Aortic smooth muscle cell (primary cell): ENCODE measurements around the gene HMX3. TPM values are rescaled to one million over a fixed set of nuclear protein-coding genes. Genes with fewer than 3 reads are reported as not detected.

Source experiments
- total RNA-seq: library from RNA; depleted of rRNA; stranded (reverse); fragments of >200 nt; gene quantifications from 2 replicates; pipeline ENCODE4 v1.2.3, GENCODE V29; 2014

The HMX3 gene
- total RNA-seq = not detected in 2 replicates

DNA sequence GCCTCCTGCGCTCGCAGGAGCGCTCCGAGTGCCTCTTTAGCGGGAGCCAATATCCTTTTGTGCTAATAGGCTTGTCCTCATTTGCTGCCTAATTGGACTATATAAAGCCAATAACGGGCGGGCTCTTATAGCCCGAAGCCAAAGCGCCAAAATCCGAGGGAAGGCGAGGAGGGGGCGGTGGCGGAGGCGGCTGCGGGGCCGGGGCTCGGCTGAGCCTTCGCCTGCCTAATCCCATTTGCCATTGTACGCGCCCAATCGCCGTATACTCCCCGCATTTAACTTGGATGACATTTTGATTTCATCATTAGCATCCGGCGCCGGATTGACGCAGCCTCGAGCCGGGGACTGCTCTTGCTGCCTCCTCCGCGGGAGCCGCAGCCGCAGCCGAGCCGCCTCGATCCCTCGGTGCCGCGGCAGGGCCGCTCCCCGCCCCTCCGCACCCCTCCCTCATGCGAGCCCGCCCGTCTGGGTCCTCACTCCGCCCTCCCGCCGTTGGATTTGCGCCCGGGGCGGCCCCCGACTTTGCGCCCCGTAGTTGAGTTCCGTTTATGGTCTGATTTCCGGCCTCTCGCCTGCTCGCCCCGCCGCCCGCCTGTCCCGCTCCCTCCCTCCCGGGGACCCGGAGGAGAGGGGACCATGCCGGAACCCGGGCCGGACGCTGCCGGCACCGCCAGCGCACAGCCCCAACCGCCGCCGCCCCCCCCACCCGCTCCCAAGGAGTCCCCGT is at the start of gene HMX3:
Gene HMX3 (plus strand): TSS at position 556 of the 727 bp plus-strand sequence. CDS start 81 bp downstream, at position 637.

DNA sequence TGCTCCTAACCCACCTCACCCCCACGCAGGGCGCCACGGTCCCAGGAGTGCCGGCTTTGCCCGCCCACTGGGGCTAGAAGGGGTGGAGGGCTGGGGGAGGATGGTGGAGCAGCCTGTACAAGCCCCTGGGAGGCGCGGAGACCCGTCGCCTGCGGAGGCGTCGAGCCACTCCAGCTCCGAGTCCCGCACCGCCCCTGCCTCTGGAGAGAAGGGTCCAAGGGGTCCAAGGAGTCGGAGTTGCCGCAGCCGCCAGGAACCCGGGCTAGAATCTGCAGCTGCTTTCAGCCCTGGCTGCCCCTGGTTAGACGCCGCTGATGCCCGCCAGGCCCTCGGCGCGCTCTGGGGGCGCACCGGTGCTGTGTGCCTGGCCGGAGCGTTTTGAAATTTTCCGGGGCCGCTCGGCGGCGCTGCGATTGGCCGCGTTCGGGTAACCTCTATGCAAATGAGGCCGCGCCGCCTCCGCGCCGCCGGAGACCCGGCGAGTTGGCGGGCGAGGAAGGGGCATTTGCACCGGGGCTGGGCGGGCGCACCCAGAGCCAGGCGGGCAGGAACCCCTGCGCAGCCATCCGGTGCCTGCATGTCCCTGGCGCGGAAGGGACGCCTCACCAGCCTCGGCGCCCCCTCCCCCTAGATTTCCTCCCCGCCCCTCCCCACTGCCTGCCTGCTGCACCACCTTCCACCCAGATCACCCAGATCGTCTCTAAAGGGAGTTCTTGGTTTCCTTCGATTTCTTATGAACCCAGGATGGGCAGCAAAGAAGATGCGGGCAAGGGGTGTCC is 12.1 kb downstream of the HMX3 start, which contains the start of gene HMX2:
Gene HMX2 (plus strand): TSS at position 502 of the 779 bp plus-strand sequence. CDS start 243 bp downstream, at position 745.

DNA sequence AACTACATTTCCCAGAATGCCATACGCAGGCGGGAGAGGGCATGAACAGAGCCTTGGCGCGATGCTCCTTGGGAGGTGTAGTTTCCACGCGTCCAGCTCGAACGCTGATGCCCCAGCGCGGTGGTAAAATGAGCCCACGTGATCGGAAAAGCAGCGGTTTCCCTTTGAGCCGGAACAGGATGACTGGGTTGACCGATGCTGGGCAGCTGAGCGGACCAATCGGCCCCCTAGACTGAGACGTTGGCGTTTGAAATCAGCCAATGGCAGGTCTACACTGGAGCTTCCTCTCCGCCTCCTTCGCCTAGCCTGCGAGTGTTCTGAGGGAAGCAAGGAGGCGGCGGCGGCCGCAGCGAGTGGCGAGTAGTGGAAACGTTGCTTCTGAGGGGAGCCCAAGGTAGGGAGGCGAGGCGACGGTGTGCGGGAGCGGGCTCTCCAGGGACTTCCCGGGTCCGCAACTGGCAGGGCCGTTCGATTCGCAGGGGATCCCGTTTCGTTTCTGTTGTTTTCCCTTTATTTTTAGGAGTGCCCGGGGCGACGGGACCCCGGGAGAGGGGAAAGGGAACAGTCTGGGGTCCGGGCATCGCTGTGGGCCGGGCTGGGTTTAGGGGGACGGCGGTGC is 18.4 kb downstream of the HMX3 start, which contains the start of gene BUB3:
Gene BUB3 (plus strand): TSS at position 311 of the 619 bp plus-strand sequence. CDS start 516 bp downstream, outside the sequence.

Other genes with a start within 250 kb of the HMX3 start
- not detected in 2 replicates for gene FAM24A, start 225.4 kb upstream of the HMX3 start, total RNA-seq
- 10.6 and 12.5 TPM in 2 replicates for gene C10orf88, start 181.7 kb upstream of the HMX3 start, total RNA-seq
- 4.1 and 4.5 TPM in 2 replicates for gene PSTK, start 155.6 kb upstream of the HMX3 start, total RNA-seq
- gene IKZF5, start 127.2 kb upstream of the HMX3 start, total RNA-seq = 1.5 and 2.9 TPM in 2 replicates
- gene ACADSB, start 127.0 kb upstream of the HMX3 start, total RNA-seq = 6.3 and 6.9 TPM in 2 replicates
- gene HMX2, start 12.2 kb downstream of the HMX3 start, total RNA-seq = not detected in 2 replicates
- gene BUB3, start 18.4 kb downstream of the HMX3 start, total RNA-seq = 226 and 246 TPM in 2 replicates